NCI-H1092 (cell line): ENCODE measurements around the gene ASIC2.

ENCODE experiments used
- DNase-seq: peaks from one replicate; lab custom pipeline; 2025; lab: John Stamatoyannopoulos, UW

Gene ASIC2

GRCh38 chr17:33204156-33204555 lies 88.9 kb downstream of the ASIC2 start:
- no peak for DNase-seq

DNA sequence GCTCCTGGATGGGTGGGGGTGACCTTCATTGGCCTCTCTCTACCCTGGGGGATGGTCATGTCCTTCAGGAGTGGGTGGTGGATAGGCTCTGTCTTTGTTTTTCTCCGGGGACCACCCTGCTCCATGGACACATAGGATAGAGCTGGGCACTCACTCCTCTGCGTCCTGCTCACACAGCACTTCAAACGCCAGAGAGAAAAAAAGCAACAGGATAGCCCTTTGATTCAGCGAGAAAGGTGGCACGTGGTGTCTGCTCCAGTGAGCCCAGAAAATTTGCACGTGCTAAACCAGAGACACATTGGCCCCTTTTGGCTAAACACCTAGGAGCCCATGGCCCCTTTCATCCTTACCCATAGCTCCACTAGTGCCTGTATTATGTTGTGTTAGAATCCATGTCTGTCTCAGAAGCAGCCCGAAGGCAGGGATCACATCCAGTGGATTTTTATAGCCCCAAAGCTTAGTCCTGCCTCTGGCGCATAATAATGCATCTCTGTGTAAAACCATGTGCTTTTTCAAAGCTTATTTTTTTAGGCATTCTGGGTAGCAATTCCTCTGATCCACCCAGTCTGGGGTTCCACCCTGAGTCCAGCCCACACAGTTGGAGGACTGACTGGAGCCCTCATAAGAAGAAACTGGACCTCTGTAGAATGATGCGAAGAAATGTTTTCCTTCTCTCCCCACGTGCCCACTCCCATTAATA lies 90.1 kb downstream of the ASIC2 start:
- no peak for DNase-seq

DNA sequence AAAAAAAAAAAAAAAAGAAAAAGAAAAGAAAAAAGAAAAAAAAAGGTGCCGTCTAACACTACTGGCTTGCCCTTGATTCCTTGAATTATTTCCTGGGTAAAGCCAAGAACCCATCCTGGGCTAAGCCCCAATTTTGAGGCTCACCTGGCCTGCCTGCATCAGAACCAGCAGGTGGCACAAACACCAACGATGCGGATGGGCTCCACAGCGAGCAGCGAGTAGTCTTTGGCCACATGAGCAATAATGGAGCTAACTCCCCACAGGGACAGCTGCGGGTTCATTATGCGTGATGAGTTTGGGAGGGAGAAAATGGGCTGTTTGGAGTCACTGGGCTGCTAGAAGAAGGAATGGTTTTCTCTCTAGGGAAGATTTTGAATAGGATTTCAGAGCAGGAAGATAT lies 91.1 kb downstream of the ASIC2 start:
- DNase-seq = no peak

- DNase-seq = no peak
Observed at GRCh38 chr17:33201283-33201682, 91.8 kb downstream of the ASIC2 start.

DNA sequence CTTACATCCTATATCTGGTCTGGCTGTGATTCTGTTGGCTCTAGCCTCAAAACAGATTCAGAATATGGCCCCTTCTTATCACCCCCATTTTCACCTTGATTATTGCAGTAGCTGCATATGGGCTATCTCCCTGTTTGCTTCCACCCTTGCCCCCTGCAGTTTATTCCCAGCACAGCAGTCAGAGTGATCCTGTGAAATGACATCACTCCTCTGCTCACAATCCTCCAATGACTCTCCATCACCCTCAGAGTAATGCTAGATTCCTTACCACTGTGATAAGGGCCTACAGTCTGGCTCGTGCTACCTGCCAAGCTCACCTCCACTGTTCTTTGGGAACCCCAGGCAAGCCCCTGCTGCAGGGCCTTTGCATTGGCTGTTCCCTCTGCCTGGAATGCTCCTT lies 92.5 kb downstream of the ASIC2 start:
- DNase-seq = no peak

GRCh38 chr17:33199571-33200510 lies 93.3 kb downstream of the ASIC2 start:
- no peak for DNase-seq

- DNase-seq = no peak
Observed at GRCh38 chr17:33198954-33199353, 94.1 kb downstream of the ASIC2 start.

DNA sequence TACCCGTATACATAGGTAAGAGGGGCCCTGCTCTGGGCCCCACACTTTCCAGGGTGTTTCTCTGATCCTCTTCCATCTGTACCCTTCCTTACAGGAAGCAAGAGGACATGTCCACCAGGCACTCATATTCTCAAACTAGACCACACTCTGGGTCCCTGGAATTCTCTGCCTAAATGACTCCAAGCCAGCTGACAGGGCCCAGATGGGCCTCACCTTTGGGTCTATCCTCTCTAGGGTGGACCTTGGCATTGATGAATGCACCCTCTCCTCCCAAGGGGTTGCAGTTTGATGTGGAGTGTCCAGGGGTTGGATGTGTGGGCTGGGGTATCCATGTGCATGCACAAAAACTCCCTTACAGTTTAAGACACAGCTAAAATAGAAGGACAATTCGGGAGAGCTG lies 95.8 kb downstream of the ASIC2 start:
- DNase-seq = no peak

DNA sequence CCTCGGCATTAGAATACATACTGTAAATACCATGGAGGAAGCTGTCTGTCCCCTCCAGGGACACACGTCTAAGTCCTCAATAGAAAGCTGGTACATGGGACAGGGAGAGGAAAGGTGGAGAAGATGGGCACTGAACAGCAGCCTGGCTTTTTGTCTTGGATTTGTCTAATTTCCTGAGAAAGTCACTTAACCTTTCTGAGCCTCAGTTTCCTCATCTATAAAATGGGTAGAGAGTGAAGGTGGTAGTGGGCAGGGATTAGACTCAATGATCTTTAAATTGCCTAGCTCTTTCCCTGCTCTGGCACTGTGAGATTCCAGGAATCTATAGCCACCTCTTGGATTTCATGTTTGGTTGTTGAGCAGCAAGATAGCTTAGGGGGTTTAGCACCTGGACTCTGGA lies 96.2 kb downstream of the ASIC2 start:
- DNase-seq = no peak

GRCh38 chr17:33192951-33193911 lies 99.9 kb downstream of the ASIC2 start:
- no peak for DNase-seq

DNA sequence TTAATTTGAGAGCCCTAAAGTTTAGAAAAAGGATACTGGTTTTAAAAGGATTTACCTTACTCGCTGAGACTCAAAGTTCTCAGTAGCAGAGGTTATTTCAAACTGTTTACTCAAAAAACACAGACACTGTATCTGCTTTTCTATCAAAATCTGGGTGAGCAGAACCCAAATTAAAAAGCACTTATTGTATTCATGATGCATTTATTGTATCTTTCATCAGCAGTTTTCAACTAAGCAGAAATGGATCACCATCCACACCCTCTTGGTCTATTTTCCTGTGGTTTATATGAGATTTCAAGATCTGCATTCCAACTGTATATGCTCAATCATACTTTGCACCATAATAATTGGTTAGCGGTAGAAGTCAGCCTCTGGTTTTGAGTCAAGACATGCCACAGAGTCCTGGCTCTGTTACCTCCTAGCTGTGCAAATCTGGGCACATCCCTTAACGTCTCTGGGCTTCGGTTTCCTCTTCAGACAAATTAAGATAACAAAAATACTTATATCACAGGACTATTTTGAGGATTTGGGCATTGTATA lies 109.5 kb downstream of the ASIC2 start:
- DNase-seq = no peak

DNA sequence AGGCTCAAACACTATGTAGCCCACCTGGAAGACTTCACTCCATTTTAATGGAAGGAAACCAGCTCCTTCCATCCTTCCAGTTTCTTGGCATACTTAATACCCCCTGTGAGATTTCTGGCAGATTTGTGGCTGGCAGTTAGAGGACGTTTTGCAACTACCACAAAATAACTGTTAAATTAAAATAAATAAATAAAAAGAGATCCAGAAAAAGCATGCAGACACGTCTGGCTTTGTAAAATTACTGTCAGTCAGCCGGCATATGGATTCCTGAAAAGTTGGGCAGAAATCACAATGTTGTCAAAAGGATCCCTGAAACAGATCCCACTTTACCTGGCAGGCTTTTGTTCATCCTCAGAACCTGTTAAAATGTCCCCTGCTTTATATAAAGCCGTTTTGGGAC lies 113.9 kb downstream of the ASIC2 start:
- DNase-seq = no peak

DNA sequence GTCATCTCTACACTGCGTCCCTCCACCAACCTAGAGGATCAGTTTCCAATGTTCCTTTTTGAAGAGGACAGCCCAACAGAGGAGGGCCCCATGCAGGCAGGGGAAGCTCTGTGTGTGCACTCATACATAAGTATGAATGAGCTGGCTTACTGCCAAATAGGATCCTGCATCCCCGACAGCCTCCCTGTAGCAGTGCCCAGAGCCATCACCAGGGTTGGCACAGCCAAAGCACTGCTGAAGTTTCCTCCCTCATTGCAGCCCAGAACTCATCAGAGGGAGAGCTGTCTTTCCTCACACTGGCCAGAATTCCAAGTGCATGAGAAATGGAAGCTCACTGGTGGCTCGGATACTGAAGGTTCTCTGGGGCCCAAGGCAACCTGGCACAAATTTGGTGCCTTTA lies 114.4 kb downstream of the ASIC2 start:
- no peak for DNase-seq

DNA sequence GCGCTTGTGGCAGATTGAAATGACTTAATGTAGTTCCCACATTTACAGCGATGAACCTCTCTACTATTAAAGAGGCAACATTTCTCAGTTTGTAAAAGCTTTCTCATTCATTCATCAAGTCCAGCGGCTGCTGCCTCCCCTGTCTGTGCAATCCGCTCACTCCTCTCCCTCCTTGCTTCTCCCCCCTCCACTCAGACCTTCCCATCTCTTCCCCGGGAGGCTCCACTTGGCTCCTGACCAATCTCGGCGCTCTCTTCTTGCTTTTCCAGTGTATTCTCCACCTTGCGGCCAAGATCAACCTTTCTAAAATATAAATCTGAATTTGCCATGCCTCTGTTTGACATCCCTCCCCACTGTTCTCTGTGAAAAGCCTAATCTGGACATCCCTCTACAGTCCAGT lies 117.5 kb downstream of the ASIC2 start:
- no peak for DNase-seq

- DNase-seq = no peak
Observed at GRCh38 chr17:33171931-33172330, 121.2 kb downstream of the ASIC2 start.

DNA sequence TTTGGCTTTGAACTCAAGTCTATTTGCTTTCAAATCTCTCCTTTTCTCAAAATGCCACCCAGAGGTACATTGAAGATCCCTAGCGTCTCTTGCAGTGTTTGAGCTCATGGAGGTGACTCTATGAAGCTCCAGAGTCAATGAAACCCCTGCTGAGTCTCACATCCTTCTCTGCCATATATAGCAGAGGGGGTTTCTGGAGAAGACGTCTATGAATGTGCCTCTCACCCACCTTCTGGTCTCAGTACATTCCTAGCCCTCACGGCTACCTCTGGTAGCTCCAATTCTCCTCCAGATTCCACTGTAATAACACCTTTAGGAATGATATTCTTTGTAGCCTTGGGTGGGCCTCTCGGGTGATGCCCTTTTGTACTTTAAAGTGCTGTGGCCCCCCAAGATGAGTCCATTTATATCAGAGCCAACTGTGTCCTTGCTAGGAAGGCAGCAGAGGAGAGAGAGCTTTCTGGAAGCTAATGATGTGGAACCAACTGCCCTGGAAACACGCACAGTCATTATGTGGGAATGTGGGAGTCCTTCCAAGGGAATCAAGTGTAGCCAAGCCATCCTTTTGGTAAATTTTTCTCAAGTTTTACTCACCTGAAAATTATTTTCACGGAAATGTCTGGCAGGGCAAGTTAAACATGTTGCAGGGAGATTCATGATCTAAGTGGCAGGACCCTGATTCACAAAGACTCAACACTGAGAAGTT lies 123.4 kb downstream of the ASIC2 start:
- DNase-seq = no peak

GRCh38 chr17:33167736-33168135 lies 125.4 kb downstream of the ASIC2 start:
- no peak for DNase-seq

- DNase-seq = no peak
Observed at GRCh38 chr17:33166472-33166871, 126.6 kb downstream of the ASIC2 start.

DNA sequence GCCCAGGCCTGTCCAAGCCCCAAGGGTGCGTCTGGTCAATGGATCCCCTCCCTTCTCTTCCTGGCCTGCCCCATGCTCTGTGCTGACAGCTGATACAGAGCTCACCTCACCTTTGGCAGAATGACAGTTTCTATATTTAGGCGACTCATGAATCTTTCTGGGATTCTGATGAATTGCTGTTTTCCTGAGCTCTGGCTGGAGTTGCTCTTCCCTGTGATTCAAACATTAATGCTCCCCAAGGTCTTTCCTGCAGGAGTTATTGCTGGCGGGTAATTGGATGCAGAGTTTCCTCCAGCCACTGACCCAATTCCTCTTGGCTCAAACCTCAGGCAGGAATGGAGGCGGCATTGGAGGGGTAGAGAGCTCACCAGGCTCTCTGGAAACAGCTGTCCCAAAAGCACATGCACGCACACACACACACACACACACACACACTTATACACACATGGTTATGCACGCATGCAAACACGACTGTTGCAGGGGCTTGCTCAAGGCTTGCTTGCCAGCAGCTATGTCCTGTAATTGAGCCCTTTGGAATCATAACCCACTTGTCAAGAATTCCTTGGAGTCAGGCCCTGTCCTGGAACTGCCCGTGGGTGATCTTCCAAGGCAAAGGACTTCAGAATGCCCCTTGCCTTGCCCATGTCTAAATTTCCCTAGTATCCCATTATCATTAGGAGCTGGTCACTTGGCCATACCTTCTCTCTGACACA lies 128.8 kb downstream of the ASIC2 start:
- no peak for DNase-seq

GRCh38 chr17:33163533-33164168 lies 129.4 kb downstream of the ASIC2 start:
- DNase-seq = no peak
